OCI-LY3 (cell line): ENCODE measurements around the gene ODC1.
"Not testable (repeated sequence)": the region's sequence is repeated elsewhere in the genome, so short reads cannot be mapped to it uniquely, and the experiment has no call there.

Experiments
- H2AFZ ChIP-seq: fragments of 200-600, 300-600 bp; shearing (Covaris generic); 2 replicates; pipeline ENCODE4 v1.6.0; 2014; ENCODE audit warnings: antibody characterized with exemption, low read depth, low read length
- H3K27ac ChIP-seq: fragments of 200-600, 300-600 bp; sonication (generic); 2 replicates; pipeline ENCODE4 v1.5.1; 2014; ENCODE audit warnings: mild to moderate bottlenecking, low read length, moderate library complexity, mixed read lengths
- H3K27me3 ChIP-seq: fragments of 200-600, 300-600 bp; sonication (generic); 2 replicates; pipeline ENCODE4 v1.6.1; 2014; ENCODE audit warnings: low read depth, low read length, mixed read lengths
- H3K36me3 ChIP-seq: fragments of 200-600, 300-600 bp; sonication (generic); replicated peaks from 2 replicates; pipeline ENCODE3; 2014; ENCODE audit warnings: low read depth, low read length, mixed read lengths
- H3K4me1 ChIP-seq: fragments of 300-600, 200-600 bp; sonication (generic); 2 replicates; pipeline ENCODE4 v1.6.1; 2014; ENCODE audit warnings: low read length, mixed read lengths
- H3K4me2 ChIP-seq: fragments of 200-600, 300-600 bp; sonication (generic); 2 replicates; pipeline ENCODE4 v1.6.1; 2014; ENCODE audit warnings: low read length, mixed read lengths
- H3K4me3 ChIP-seq: fragments of 300-600, 200-600 bp; sonication (generic); 2 replicates; pipeline ENCODE4 v1.5.1; 2014; ENCODE audit warnings: antibody characterized with exemption, mild to moderate bottlenecking, low read length, moderate library complexity
- H3K79me2 ChIP-seq: fragments of 300-600, 200-600 bp; shearing (Covaris generic); 2 replicates; pipeline ENCODE4 v1.6.1; 2014; ENCODE audit warnings: mild to moderate bottlenecking, low read length, mixed read lengths
- H3K9ac ChIP-seq: fragments of 300-600, 200-600 bp; shearing (Covaris generic); 2 replicates; pipeline ENCODE4 v1.6.0; 2014; ENCODE audit warnings: mild to moderate bottlenecking, low read length, moderate library complexity
- H3K9me3 ChIP-seq: fragments of 200-600, 300-600 bp; shearing (Covaris generic); 2 replicates; pipeline ENCODE4 v1.6.1; 2014; ENCODE audit warnings: low read length, mixed read lengths; ENCODE audit not compliant: insufficient read depth
- H4K20me1 ChIP-seq: fragments of 200-600, 300-600 bp; sonication (generic); 2 replicates; pipeline ENCODE4 v1.6.1; 2016; ENCODE audit warnings: low read length, mixed read lengths; ENCODE audit not compliant: insufficient read depth
- EZH2phosphoT487 ChIP-seq: fragments of 200-600 bp; shearing (Covaris generic); IDR thresholded peaks from 2 replicates; pipeline ENCODE4 v1.6.1; 2018; ENCODE audit warnings: antibody characterized with exemption, mixed run types, low read depth
- TF ChIP-seq, protein P1 (sequence below): fragments of 200-600, 300-600 bp; sonication (generic); IDR thresholded peaks from 2 replicates; pipeline ENCODE4 v1.5.1; 2014; ENCODE audit warnings: antibody characterized with exemption, low read length, low read depth

The ODC1 gene

DNA sequence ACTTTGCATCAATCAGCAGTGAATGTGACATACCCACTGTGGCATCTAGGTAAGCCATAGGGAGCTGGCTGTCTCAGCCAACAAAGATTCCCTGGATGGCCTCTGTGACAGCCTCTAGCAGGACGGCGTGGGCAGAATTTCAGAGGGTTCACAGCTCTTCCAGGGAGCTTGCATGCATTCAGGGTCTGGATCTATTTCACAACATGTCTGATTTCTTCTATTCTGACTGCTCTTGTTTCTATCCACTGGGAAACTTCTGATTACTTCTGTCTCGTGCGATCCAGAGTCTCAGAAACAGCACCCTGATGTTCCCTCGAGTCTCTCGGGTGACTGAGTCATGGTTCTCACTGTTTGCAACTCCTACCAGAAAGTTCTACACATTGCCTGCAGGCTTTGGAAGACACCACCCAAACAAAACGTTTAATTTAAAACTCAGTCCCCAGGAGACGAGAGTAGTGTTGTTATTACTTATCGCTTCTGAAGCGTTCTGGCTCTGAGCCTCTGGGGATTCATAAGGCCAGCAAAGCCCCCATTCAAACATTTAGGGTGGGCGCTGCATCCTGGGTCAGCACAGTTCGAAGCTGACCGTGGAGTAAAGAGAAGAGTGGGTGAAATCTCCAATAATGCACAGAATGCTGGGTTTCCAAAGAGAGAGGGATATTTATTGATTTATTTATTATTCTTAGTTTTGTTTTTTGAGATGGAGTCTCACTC is 41.9 kb upstream of the ODC1 start:
- Histone ChIP-seq H3K4me1 (peaks cover 11% of the 10 kb centered on the region), H3K27ac (no peak overlapping the region), H3K79me2 (no peaks in the 10 kb centered on the region), H4K20me1 (no peaks in the 10 kb centered on the region), H3K36me3 (no peaks in the 10 kb centered on the region), H3K27me3 (peaks cover 8% of the 10 kb centered on the region; the same call in 1 of the 2 replicates), H3K4me2 (no peak overlapping the region), H3K9me3 (no peaks in the 10 kb centered on the region), H2AFZ (no peak overlapping the region), H3K4me3 (no peak overlapping the region), H3K9ac (no peak overlapping the region)
- TF ChIP-seq EZH2phosphoT487: no peak
- TF ChIP-seq, protein P1, sequence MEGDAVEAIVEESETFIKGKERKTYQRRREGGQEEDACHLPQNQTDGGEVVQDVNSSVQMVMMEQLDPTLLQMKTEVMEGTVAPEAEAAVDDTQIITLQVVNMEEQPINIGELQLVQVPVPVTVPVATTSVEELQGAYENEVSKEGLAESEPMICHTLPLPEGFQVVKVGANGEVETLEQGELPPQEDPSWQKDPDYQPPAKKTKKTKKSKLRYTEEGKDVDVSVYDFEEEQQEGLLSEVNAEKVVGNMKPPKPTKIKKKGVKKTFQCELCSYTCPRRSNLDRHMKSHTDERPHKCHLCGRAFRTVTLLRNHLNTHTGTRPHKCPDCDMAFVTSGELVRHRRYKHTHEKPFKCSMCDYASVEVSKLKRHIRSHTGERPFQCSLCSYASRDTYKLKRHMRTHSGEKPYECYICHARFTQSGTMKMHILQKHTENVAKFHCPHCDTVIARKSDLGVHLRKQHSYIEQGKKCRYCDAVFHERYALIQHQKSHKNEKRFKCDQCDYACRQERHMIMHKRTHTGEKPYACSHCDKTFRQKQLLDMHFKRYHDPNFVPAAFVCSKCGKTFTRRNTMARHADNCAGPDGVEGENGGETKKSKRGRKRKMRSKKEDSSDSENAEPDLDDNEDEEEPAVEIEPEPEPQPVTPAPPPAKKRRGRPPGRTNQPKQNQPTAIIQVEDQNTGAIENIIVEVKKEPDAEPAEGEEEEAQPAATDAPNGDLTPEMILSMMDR: no peak

DNA sequence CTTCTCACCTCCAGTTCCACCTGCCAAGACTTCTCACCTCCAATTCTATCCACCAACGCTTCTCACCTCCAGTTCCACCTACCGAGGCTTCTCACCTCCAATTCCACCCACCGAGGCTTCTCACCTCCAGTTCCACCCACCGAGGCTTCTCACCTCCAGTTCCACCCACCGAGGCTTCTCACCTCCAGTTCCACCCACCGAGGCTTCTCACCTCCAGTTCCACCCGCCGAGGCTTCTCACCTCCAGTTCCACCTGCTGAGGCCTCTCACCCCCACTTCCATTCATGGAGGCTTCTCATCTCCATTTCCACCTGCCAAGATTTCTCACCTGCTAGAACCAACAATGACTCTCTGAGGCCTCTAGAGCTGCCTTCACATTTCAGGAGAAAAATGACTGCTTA is 40.0 kb upstream of the ODC1 start:
- H3K36me3 ChIP-seq, H3K79me2 ChIP-seq, H3K9me3 ChIP-seq, H3K4me1 ChIP-seq, H3K4me2 ChIP-seq, H3K4me3 ChIP-seq, H4K20me1 ChIP-seq, H2AFZ ChIP-seq, H3K9ac ChIP-seq, H3K27ac ChIP-seq: not testable (repeated sequence)
- peaks cover 22% of the 10 kb centered on the region for H3K27me3 ChIP-seq

DNA sequence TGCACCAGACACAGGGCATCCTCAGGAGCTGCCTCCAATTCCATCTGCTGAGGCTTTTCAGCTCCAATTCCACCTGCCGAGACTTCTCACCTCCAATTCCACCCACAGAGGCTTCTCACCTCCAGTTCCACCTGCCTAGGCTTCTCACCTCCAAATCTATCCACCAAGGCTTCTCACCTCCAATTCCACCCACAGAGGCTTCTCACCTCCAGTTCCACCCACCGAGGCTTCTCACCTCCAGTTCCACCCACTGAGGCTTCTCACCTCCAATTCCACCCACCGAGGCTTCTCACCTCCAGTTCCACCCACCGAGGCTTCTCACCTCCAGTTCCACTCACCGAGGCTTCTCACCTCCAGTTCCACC is 39.6 kb upstream of the ODC1 start:
- H3K4me2 ChIP-seq, H2AFZ ChIP-seq: not testable (repeated sequence)

DNA sequence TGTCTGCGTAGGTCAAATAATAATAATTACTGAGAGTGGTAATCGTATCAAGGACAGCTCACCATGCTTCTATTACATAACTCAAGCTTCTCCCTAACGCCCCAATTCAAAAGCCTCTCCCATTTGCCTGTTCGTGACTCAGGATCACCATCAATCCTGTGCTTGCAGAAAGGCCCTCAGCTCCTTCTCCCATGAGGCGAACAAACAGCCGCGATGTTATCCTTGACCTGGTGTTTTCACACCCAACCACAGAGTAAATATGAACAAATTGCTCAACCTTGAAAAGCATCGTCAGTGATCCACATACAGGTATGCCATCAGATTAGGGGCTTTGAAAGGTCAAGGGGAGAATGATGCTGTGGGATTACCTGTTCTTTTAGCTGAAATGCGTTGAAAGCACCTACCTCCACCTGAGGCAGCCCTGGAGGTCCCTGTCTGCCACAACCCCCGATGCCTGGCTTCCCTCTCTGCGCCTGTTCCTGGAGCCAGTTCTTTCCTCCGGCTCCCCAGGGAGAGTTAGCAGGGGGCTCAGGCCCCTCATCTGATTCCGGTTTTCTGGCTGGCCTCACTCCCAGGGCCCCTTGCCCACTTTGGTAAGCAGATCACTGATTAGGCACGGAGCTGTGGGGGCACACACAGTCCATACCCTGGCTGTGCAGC is 39.1 kb upstream of the ODC1 start:
- H3K79me2 ChIP-seq: no peaks in the 10 kb centered on the region
- H3K4me1 ChIP-seq: no peaks in the 10 kb centered on the region
- no peak overlapping the region for H3K27ac ChIP-seq
- H4K20me1 ChIP-seq: no peaks in the 10 kb centered on the region
- no peak overlapping the region for H2AFZ ChIP-seq
- no peaks in the 10 kb centered on the region for H3K9me3 ChIP-seq
- no peak overlapping the region for H3K4me2 ChIP-seq
- TF ChIP-seq EZH2phosphoT487: no peak
- TF ChIP-seq, protein P1: no peak
- no peaks in the 10 kb centered on the region for H3K36me3 ChIP-seq
- H3K9ac ChIP-seq: no peak overlapping the region
- H3K4me3 ChIP-seq: no peak overlapping the region
- H3K27me3 ChIP-seq: peaks cover 32% of the 10 kb centered on the region

More for the DNA sequence above, 39.6 kb upstream of the ODC1 start:
- H4K20me1 ChIP-seq, H3K27ac ChIP-seq, H3K4me1 ChIP-seq, H3K36me3 ChIP-seq, H3K79me2 ChIP-seq, H3K9me3 ChIP-seq, H3K9ac ChIP-seq, H3K4me3 ChIP-seq: not testable (repeated sequence)
- peaks cover 26% of the 10 kb centered on the region for H3K27me3 ChIP-seq

DNA sequence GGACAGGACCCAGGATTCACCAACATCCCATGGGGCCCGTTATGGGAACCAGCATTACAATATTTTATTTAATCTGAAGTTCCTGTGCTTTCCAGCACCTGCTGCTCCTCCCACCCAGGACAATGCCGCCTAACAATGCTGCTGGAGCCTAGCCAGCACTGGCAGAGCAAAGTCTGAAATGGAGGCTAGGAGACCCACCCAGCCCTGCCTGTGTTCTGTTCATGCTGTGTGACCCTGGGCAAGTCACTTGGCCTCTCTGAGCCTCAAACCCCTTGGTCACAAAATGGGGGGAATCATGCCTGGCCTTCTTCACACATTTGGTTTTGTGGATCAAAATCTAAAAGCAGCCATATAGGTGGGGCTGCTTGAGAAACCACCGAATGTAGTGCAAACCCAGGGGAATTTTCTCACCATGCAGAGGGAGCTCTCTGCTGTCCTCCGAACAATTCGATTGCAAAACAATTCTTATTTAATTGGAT is 38.5 kb upstream of the ODC1 start:
- TF ChIP-seq, protein P1: no peak
- no peak for TF ChIP-seq EZH2phosphoT487
- Histone ChIP-seq H3K4me2 (no peak overlapping the region), H3K79me2 (no peaks in the 10 kb centered on the region), H3K27ac (no peak overlapping the region), H3K9me3 (no peaks in the 10 kb centered on the region), H3K4me3 (no peak overlapping the region), H3K4me1 (no peaks in the 10 kb centered on the region), H2AFZ (no peak overlapping the region), H3K9ac (no peak overlapping the region), H3K36me3 (no peaks in the 10 kb centered on the region), H4K20me1 (no peaks in the 10 kb centered on the region), H3K27me3 (peaks cover 33% of the 10 kb centered on the region)
